ENCODE measurements around the gene CDC42BPB. TPM values are rescaled to one million over a fixed set of nuclear protein-coding genes. Genes with fewer than 3 reads are reported as not detected.

Gene CDC42BPB
- total RNA-seq, 1 experiment from 2014 or later = 103 TPM

- Histone ChIP-seq H3K56ac (ENCODE audit: insufficient read length, low read depth, low read length) (no peak overlapping the region), H2AFZ (ENCODE audit: low read length) (no peak overlapping the region), H2BK5ac (ENCODE audit: insufficient read length, low read length) (no peak overlapping the region), H3K27me3 (ENCODE audit: insufficient read depth, low read length) (no peaks in the 10 kb centered on the region), H3K9me3 (ENCODE audit: control insufficient read depth, low read depth, low read length) (no peaks in the 10 kb centered on the region), H3K79me2 (ENCODE audit: insufficient read depth, low read length) (no peaks in the 10 kb centered on the region), H2BK120ac (ENCODE audit: low read depth, low read length, poor library complexity, severe bottlenecking) (no peak overlapping the region), H2BK12ac (ENCODE audit: insufficient read length, low read depth, low read length) (no peak overlapping the region), H4K8ac (replicated peaks; ENCODE audit: insufficient read length, low read depth, low read length) (no peak overlapping the region), H3K4me2 (ENCODE audit: insufficient read depth, insufficient read length, low read length) (no peak overlapping the region), H2BK15ac (ENCODE audit: low read depth, low read length) (no peak overlapping the region), H3K18ac (ENCODE audit: insufficient read length, low read depth, low read length) (no peak overlapping the region), H2BK20ac (ENCODE audit: low read depth, low read length, poor library complexity, severe bottlenecking) (no peak overlapping the region), H3K4ac (ENCODE audit: low read depth, low read length) (no peak overlapping the region), H4K91ac (ENCODE audit: insufficient read length, low read depth, low read length) (no peak overlapping the region), H3K79me1 (ENCODE audit: insufficient read depth, low read depth, low read length, poor library complexity, severe bottlenecking) (no peaks in the 10 kb centered on the region), H4K20me1 (ENCODE audit: control insufficient read depth, insufficient read depth, insufficient read length) (no peaks in the 10 kb centered on the region), H3K9ac (ENCODE audit: extremely low read depth, insufficient read length, low read length) (no peak overlapping the region), H4K5ac (ENCODE audit: insufficient read length, low read depth, low read length) (no peak overlapping the region), H3K23me2 (ENCODE audit: insufficient read length, low read depth, low read length, poor library complexity, severe bottlenecking) (no peaks in the 10 kb centered on the region), H2AK5ac (ENCODE audit: insufficient read length, low read length) (no peak overlapping the region), H3K23ac (ENCODE audit: insufficient read length, low read depth, low read length) (no peak overlapping the region), H3K14ac (ENCODE audit: insufficient read depth, low read length) (no peak overlapping the region), H3K4me1 (ENCODE audit: insufficient read depth, low read length) (no peaks in the 10 kb centered on the region), H3T11ph (ENCODE audit: low read length) (no peak overlapping the region), H3K27ac (ENCODE audit: insufficient read length, low read depth, low read length) (no peak overlapping the region)
- Mint-ChIP-seq H3K36me3 (ENCODE audit: insufficient read depth in 1 of 3, low read depth in 3 of 3) (peaks cover 18 to 25% (median 24%) of the 10 kb centered on the region in 3 experiments), H3K9me3 (peaks cover 8 to 10% of the 10 kb centered on the region in 2 experiments), H3K27ac (no peak overlapping the region; a peak in 1 of 7 replicates), H3K27me3 (ENCODE audit: low read depth) (no peaks in the 10 kb centered on the region; the same call in 1 of the 2 replicates), H3K4me1 (peaks cover 2 to 4% of the 10 kb centered on the region in 2 experiments; a peak in 3 of 4 replicates), H3K4me3 (no peak overlapping the region)
- no peak for TF ChIP-seq CTCF (conservative IDR thresholded peaks at IDR 0.05)
- no peak for DNase-seq
- no CpG with 5 or more reads among the region's 4 CpGs for WGBS (ENCODE audit: extremely low coverage, insufficient read length, low lambda C conversion rate)
Observed at GRCh38 chr14:102901633-102902032, 155.7 kb downstream of the CDC42BPB start.

All from H9 (cell line).